GM23248 (cell line): Measurements from ENCODE around the gene PRRT3. TPM values are rescaled to one million over a fixed set of nuclear protein-coding genes. Genes with fewer than 3 reads are reported as not detected.

Source experiments
- DNase-seq: peaks from one replicate; pipeline ENCODE4 v3.0.0-alpha.2; 2015
- H2AFZ ChIP-seq: fragments of 200-600 bp; sonication (generic); 2 replicates; pipeline ENCODE4 v1.6.1; 2016; ENCODE audit warnings: antibody characterized with exemption
- H3F3A ChIP-seq: fragments of 200-600 bp; sonication (generic); 2 replicates; pipeline ENCODE4 v1.6.1; 2016; ENCODE audit warnings: mild to moderate bottlenecking, antibody characterized with exemption, mixed run types; ENCODE audit not compliant: insufficient read depth
- H3K27ac ChIP-seq: fragments of 200-600 bp; sonication (generic); 2 replicates; pipeline ENCODE4 v1.5.1; 2016; ENCODE audit warnings: mild to moderate bottlenecking
- H3K27me3 ChIP-seq: fragments of 200-600 bp; sonication (generic); replicated peaks from 2 replicates; pipeline ENCODE4 v1.6.1; 2016; ENCODE audit warnings: mild to moderate bottlenecking; ENCODE audit not compliant: insufficient read depth
- H3K36me3 ChIP-seq: fragments of 200-600 bp; sonication (generic); 2 replicates; pipeline ENCODE4 v1.6.1; 2016; ENCODE audit warnings: low read depth, mild to moderate bottlenecking
- H3K4me1 ChIP-seq: fragments of 200-600 bp; sonication (generic); 2 replicates; pipeline ENCODE4 v1.6.1; 2016; ENCODE audit warnings: mild to moderate bottlenecking; ENCODE audit not compliant: insufficient read depth
- H3K4me2 ChIP-seq: fragments of 200-600 bp; sonication (generic); one replicate; pipeline ENCODE4 v1.6.1; 2016; ENCODE audit warnings: mild to moderate bottlenecking; ENCODE audit not compliant: unreplicated experiment
- H3K4me3 ChIP-seq: fragments of 200-600 bp; sonication (generic); 2 replicates; pipeline ENCODE4 v1.5.1; 2016; ENCODE audit warnings: mild to moderate bottlenecking
- H3K79me2 ChIP-seq: fragments of 200-600 bp; sonication (generic); 2 replicates; pipeline ENCODE4 v1.6.1; 2016; ENCODE audit warnings: mild to moderate bottlenecking; ENCODE audit not compliant: insufficient read depth
- H3K9ac ChIP-seq: fragments of 200-600 bp; sonication (generic); 2 replicates; pipeline ENCODE4 v1.6.1; 2016; ENCODE audit warnings: mild to moderate bottlenecking
- H3K9me2 ChIP-seq: fragments of 200-600 bp; sonication (generic); 2 replicates; pipeline ENCODE4 v1.6.1; 2016; ENCODE audit warnings: mixed run types, mild to moderate bottlenecking, moderate library complexity; ENCODE audit not compliant: insufficient read depth
- H3K9me3 ChIP-seq: fragments of 200-600 bp; sonication (generic); one replicate; pipeline ENCODE4 v1.6.1; 2017; ENCODE audit warnings: low read depth
- H4K20me1 ChIP-seq: fragments of 200-600 bp; sonication (generic); 2 replicates; pipeline ENCODE4 v1.6.0; 2016; ENCODE audit not compliant: insufficient read depth
- EZH2 ChIP-seq: fragments of 200-600 bp; sonication (generic); IDR thresholded peaks from 2 replicates; pipeline ENCODE4 v1.6.1; 2018; ENCODE audit warnings: antibody characterized with exemption, mild to moderate bottlenecking; ENCODE audit not compliant: insufficient read depth, poor library complexity, severe bottlenecking
- EZH2phosphoT487 ChIP-seq: fragments of 200-600 bp; sonication (generic); IDR thresholded peaks from 2 replicates; pipeline ENCODE4 v1.6.1; 2018; ENCODE audit warnings: antibody characterized with exemption, moderate library complexity, mild to moderate bottlenecking, low read depth; ENCODE audit not compliant: insufficient read depth
- WGBS, 2 experiments: methylation state at CpG; one replicate each; pipeline ENCODE4 v1.1.6; 2015 to 2017; ENCODE audit warnings: low lambda C conversion rate in 2 of 2, low coverage in 1 of 2; ENCODE audit errors: missing lambda C conversion rate in 2 of 2; 5-methylcytosine and 5-hydroxymethylcytosine counted together
- in situ Hi-C: fragments of 300-500 bp; cut with MboI; formaldehyde crosslinking; loops from 2 replicates; pipeline ENCODE4 v1.15.0; 2020
- polyA plus RNA-seq: library from polyadenylated mRNA; unstranded; fragments of >200 nt; fragmentation: Nextera tagmentation; extraction: Ambion mirVana; gene quantifications from 2 replicates; pipeline ENCODE4 v1.2.1, GENCODE V29; 2016
- total RNA-seq: library from RNA; depleted of rRNA; stranded (reverse); fragments of >200 nt; shearing (Covaris generic); gene quantifications from 2 replicates; pipeline ENCODE4 v1.2.3, GENCODE V29; 2014

PRRT3 gene
- total and polyA plus RNA-seq, 2 experiments from 2014 or later = 4.3 to 7.5 TPM

- Histone ChIP-seq H3K4me2 (no peak overlapping the region), H3F3A (no peaks in the 10 kb centered on the region), H3K9me3 (no peaks in the 10 kb centered on the region), H2AFZ (no peak overlapping the region), H3K9me2 (no peaks in the 10 kb centered on the region), H4K20me1 (no peaks in the 10 kb centered on the region), H3K4me1 (no peaks in the 10 kb centered on the region), H3K27me3 (no peaks in the 10 kb centered on the region), H3K9ac (no peak overlapping the region), H3K36me3 (no peaks in the 10 kb centered on the region; the same call in 1 of the 2 replicates), H3K27ac (no peak overlapping the region), H3K79me2 (no peaks in the 10 kb centered on the region), H3K4me3 (no peak overlapping the region)
- WGBS, 2 experiments = 91 to 92% methylated on average over 20 to 23 of the region's 23 CpGs
- DNase-seq = no peak
- TF ChIP-seq EZH2 (no peak), EZH2phosphoT487 (no peak)
- in situ Hi-C loops = no loop called here
These were observed 24.1 kb downstream of the PRRT3 start for GRCh38 chr3:9928158-9928557.

GRCh38 chr3:9918261-9919038 is 33.8 kb downstream of the PRRT3 start:
- Histone ChIP-seq H2AFZ (no peak overlapping the region), H4K20me1 (no peaks in the 10 kb centered on the region), H3K4me3 (no peak overlapping the region), H3K4me2 (peak overlapping the region; percentile 87), H3K36me3 (no peaks in the 10 kb centered on the region), H3K9ac (no peak overlapping the region), H3K4me1 (peaks cover 6% of the 10 kb centered on the region), H3K27ac (no peak overlapping the region), H3K9me2 (no peaks in the 10 kb centered on the region), H3K79me2 (no peaks in the 10 kb centered on the region), H3K27me3 (no peaks in the 10 kb centered on the region), H3F3A (no peaks in the 10 kb centered on the region), H3K9me3 (no peaks in the 10 kb centered on the region)
- in situ Hi-C loops = no loop called here
- 92 to 93% methylated on average over 8 of the region's 8 CpGs for WGBS, 2 experiments
- DNase-seq = no peak
- no peak for TF ChIP-seq EZH2phosphoT487
- no peak for TF ChIP-seq EZH2

- Histone ChIP-seq H3K9ac (peak overlapping the region; percentile 81; the same call in 1 of the 2 replicates), H3K27ac (no peak overlapping the region), H3F3A (peaks cover 2% of the 10 kb centered on the region; the same call in 1 of the 2 replicates), H3K36me3 (no peaks in the 10 kb centered on the region), H3K79me2 (no peaks in the 10 kb centered on the region), H3K4me3 (peak overlapping the region; percentile 77; the same call in 1 of the 2 replicates), H3K4me2 (peak overlapping the region; percentile 87), H3K9me3 (no peaks in the 10 kb centered on the region), H2AFZ (no peak overlapping the region; the same call in 1 of the 2 replicates), H3K9me2 (no peaks in the 10 kb centered on the region), H3K27me3 (no peaks in the 10 kb centered on the region), H3K4me1 (peaks cover 6% of the 10 kb centered on the region), H4K20me1 (no peaks in the 10 kb centered on the region)
- 73 to 90% methylated on average over 8 to 10 of the region's 10 CpGs for WGBS, 2 experiments
- DNase-seq = no peak
- in situ Hi-C loops = no loop called here
- TF ChIP-seq EZH2phosphoT487 (no peak), EZH2 (no peak)
These were observed 34.4 kb downstream of the PRRT3 start for GRCh38 chr3:9917820-9918219.

GRCh38 chr3:9916734-9917680 is 35.2 kb downstream of the PRRT3 start, which contains the start of gene IL17RC:
IL17RC (plus strand) TSS chr3:9917098; CDS start chr3:9917316, 218 bp downstream.
- H3K9me3 ChIP-seq = no peaks in the 10 kb centered on the region
- H3K9me2 ChIP-seq = no peaks in the 10 kb centered on the region
- peak within 1 kb of the TSS; percentile 84 for H3K27ac ChIP-seq
- peak; percentile 95 for DNase-seq
- WGBS, 2 experiments = 5% methylated on average over 16 to 19 of the region's 19 CpGs
- H3K9ac ChIP-seq = peak within 1 kb of the TSS; percentile 81
- H3K27me3 ChIP-seq = no peaks in the 10 kb centered on the region
- H3K79me2 ChIP-seq = no peaks in the 10 kb centered on the region
- TF ChIP-seq EZH2phosphoT487 (no peak), EZH2 (no peak)
- H3K4me2 ChIP-seq = peak within 1 kb of the TSS; percentile 87
- peaks cover 13% of the 10 kb centered on the region for H3K4me1 ChIP-seq
- peaks cover 6% of the 10 kb centered on the region; the same call in 1 of the 2 replicates for H3F3A ChIP-seq
- peak within 1 kb of the TSS; percentile 80 for H2AFZ ChIP-seq
- H4K20me1 ChIP-seq = no peaks in the 10 kb centered on the region
- peak within 1 kb of the TSS; percentile 77 for H3K4me3 ChIP-seq
- in situ Hi-C loops = no loop called here
- H3K36me3 ChIP-seq = no peaks in the 10 kb centered on the region
